AG09319 (cell line): ENCODE data around the gene BCR.
A peak's percentile ranks its signal among the peaks of the same experiment; 100 is the strongest.

Experiments
- DNase-seq: peaks from one replicate; pipeline ENCODE4 v3.0.0-alpha.2; 2010; ENCODE audit warnings: low read depth; ENCODE audit errors: extremely low read depth
- TF ChIP-seq, protein P1 (sequence below): IDR thresholded peaks from 2 replicates; pipeline ENCODE4 v1.5.1; 2011; ENCODE audit warnings: low read depth, mild to moderate bottlenecking, inconsistent platforms, low read length, moderate library complexity

BCR gene

DNA sequence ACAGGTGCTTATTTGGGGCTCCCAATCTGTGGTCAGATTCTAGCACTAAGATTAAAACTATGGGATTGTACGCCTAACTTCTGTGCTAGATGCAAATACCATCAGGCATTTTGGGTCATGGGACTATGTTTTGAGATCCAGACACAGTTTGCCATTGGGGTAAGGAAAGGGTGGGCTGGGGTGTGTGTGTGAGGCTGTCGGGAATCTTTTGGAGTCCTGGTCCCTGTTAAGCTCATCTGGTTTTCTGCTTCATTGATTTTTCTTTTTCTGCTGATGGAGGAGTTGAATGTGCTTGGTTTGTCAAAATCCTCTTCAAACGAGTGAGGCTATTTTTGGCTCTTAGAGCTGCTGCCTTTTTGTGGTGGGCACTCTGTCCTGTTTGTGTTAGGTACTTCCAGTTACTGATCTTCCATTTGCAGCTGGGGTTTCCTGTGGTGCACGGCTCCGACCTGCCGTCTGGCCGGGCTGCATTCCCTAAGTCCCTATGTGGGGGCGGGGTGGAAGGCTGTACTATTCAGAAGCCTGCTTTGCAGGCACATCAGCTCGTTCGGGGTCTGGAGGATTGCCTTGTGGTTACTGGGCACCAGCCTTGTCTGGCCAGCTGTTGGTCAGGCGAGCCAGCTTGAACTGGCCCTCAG, 2.9 kb downstream of the BCR start:
- TF ChIP-seq, protein P1, sequence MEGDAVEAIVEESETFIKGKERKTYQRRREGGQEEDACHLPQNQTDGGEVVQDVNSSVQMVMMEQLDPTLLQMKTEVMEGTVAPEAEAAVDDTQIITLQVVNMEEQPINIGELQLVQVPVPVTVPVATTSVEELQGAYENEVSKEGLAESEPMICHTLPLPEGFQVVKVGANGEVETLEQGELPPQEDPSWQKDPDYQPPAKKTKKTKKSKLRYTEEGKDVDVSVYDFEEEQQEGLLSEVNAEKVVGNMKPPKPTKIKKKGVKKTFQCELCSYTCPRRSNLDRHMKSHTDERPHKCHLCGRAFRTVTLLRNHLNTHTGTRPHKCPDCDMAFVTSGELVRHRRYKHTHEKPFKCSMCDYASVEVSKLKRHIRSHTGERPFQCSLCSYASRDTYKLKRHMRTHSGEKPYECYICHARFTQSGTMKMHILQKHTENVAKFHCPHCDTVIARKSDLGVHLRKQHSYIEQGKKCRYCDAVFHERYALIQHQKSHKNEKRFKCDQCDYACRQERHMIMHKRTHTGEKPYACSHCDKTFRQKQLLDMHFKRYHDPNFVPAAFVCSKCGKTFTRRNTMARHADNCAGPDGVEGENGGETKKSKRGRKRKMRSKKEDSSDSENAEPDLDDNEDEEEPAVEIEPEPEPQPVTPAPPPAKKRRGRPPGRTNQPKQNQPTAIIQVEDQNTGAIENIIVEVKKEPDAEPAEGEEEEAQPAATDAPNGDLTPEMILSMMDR, result no peak
- DNase-seq, result peak; percentile 15

DNA sequence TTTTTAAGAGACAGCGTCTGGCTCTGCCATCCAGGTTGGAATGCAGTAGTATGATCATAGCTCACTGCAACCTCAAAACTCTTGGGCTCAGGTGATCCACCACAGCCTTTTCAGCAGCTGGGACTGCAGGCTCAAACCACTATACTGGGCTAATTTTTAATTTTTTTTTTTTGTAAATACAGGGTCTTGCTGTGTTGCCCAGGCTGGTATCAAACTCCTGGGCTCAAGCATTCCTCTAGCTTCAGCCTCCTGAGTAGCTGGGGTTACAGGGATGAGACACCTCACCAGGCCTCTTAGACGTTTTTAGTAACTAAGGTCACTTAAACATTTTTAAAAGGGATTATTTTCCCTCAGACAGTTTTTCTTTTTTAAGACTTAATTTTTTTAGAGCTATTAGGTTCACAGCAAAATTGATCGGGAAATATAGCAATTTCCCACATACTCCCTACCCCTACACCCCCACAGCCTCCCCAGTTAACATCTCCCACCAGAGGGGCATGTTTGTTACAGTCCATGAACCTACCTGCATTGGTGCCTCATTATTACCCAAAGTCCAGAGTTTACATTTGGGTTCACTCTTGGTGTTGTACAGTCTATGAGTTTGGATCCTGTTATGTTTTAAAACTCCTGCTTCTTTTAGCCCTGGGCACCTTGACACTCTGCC, 3.9 kb downstream of the BCR start:
- TF ChIP-seq, protein P1, result no peak
- no peak for DNase-seq

DNA sequence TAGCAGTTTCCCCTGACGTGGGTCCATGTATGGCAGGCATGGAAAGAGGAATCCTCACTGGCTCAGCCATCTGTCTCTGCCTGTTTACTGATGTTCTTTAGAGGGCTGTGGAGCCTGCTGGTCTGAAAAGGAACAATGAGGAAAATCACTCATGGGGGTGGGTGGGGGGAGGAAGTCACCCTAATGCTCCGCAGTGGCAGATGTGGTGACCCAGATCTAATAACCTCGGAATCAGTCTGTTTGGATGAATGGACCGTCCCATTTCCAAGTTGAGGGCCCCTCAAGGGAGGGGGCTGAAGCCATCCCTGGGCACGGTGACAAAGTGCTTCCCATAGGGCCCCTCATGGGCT, 4.4 kb downstream of the BCR start:
- TF ChIP-seq, protein P1, result no peak
- no peak for DNase-seq

DNA sequence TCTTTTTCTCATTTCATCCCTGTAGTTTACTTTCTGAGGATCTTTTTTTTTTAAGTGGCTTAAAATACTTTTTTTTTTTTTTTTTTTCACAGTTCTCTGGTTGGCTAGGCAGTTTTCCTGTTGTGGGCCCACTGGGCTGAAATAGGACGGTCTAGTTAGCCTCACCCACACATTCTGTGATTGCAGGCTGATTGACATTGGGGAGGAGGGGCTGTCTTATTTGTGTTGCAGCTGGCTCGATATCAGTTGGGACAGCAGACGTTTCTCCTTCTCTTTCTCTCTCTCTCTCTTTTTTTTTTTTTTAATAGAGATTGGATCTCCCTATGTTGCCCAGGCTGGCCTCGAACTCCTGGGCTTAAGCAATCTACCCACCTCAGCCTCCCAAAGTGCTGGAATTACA, 6.9 kb downstream of the BCR start:
- no peak for DNase-seq
- TF ChIP-seq, protein P1, result no peak

DNA sequence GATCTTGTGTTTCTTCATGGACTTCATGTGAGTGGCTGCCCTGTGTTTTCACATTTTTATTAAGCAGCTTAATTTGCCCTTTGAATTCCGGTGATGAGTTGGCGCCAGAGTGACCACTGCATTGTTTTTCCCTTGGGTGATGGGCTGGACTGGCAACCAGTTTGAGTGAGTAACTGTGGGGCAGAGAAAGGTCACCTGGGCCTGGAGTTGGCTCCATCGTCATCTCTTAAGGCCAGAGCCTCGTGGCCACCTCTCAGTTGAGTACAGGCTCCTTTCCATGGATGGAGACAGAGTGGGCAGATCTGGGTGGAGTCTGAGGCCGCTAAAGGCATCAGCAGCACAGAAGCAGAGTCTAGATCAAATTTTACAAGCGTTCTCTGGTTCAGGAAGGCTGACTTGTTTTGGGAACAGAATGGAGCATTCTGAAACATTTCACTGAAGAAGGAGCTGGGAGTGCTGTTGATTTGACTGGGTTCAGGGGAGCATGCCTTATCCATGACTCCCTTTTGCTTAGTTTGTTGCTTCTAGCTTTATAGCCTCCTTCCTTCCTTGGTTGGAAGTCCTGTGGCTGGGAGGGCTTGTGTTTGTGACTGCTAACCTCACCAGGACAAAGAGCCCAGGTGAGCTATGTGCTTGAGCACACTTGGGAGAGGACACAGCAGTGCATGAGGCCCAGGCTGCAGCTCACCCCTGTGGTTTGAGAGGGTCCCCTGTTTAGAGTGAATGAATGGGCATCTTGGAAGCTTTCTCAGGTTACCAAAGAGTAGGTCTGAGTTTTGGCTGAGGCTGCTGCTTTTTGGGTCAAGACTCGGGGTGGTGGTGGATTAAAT, 7.8 kb downstream of the BCR start:
- TF ChIP-seq, protein P1, result no peak
- no peak for DNase-seq

DNA sequence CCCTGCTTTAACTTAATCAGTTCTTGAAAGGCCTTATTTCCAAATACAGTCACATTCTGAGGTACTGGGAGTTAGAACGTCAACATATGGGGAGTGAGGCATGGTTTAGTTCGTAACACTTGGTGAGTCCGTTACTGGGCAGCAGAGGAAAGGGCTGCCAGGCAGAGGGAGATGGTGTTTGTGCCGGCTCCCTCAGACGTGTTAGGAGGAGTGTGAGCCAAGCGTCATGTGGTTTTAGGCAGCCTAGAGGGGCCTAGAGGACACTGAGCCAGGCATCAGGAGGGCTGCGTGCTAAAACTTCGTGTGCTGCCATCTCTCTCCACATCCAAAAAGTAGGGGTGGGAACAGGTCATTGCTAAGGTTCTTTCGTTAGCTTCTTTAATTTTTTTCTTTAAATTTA, 10.2 kb downstream of the BCR start:
- DNase-seq, result no peak
- TF ChIP-seq, protein P1, result no peak

DNA sequence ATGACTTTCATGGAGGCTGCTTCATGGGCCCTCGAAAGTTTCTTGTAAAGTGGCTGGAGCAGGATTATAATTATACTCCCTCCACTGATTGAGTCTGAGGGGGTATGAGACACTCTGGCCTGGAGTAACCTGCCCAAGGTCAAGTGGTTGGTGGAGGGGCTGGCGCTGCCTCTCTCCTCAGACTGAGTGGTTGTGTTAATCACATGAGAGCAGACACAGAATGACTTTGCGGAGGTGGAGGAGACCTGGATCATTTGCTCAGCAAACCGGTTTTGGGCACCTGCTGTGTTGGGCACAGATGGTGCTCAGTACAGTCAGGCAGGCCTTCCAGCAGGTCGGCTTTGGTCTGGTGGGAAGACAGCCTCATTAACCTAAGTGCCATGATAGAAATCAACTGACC, 11.8 kb downstream of the BCR start:
- DNase-seq, result no peak
- TF ChIP-seq, protein P1, result no peak
